Bone marrow (tissue), 2 donors: Measurements from ENCODE around the gene ZDHHC22.

Source experiments
- DNase-seq, 2 donors: peaks; one replicate each; lab custom pipeline; 2025; lab: John Stamatoyannopoulos, UW

ZDHHC22 gene

DNA sequence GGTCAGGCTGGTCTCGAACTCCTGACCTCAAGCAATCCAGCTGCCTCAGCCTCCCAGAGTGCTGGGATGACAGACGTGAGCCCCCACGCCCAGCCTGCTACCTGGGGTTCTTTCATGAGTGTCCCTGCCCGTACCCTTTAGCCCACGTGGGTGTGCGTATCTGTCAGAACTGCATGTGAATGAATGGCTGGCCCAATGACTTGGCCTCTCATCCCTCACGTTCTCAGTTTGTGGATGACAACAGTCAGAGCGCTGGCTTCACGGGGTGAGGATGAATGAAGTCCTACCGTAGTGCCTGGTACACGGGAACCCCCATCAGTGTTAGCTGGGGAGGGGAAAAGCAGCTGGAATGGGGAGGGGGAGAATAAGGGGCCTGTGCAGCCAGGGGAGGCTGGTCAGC lies 16.1 kb upstream of the ZDHHC22 start:
- no peak for DNase-seq

DNA sequence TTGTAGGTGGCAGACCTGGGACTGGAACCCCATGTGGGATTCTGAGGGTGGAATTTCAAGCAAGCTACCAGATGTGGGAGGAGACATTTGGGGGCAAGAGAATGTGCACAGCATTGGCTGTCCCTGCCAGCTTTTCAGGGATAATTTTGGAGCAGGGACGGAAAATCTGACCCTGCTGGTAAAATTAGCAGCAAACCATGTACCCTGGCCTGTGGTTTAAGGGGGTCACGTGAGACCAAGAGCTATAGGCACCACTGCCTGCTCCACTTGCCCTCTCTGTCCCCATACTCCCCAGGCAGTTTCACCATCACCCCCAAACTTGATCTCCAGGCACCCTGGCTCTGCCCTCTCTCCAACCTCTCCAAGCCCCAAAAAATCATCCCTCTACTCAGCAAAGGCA lies 13.5 kb upstream of the ZDHHC22 start:
- no peak for DNase-seq

DNA sequence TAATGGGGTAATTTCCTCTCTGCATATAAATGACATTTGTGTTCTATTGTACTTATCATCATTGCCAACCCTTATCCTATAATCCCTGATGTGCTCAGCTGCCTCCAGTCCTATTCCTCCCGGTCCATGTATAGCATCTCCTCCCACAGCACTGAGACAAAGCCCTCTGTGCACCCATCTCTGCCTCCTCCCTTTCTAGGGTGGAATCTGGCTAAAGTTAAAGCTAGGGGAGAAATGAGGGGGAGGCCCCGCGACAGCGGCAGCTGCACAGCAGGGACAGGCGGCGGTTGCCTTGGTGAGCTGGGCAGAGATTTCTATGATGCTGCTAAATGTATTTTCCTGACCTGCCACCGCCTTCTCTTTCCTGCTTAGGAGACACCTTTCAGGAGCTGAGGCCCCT lies 12.8 kb upstream of the ZDHHC22 start:
- DNase-seq: no peak

DNA sequence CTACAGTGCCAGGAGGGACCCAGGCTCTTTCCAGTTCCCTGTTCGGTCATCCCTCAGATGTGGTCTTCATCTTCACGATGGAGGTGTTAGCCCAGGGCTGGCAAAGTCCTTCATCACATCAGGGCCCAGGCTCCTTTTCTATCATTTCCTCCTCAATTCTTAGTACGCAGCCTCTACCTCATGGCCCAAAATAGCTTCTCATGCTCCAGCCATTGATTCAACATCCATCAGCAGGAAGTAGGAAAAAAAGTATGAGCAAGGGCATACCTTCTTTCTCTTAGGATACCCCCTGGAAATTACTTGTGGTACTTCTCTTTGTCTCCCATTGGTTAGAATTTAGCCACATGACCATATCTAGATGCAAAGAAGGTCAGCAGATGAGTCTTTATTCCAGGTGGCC lies 12.2 kb upstream of the ZDHHC22 start:
- no peak for DNase-seq

DNA sequence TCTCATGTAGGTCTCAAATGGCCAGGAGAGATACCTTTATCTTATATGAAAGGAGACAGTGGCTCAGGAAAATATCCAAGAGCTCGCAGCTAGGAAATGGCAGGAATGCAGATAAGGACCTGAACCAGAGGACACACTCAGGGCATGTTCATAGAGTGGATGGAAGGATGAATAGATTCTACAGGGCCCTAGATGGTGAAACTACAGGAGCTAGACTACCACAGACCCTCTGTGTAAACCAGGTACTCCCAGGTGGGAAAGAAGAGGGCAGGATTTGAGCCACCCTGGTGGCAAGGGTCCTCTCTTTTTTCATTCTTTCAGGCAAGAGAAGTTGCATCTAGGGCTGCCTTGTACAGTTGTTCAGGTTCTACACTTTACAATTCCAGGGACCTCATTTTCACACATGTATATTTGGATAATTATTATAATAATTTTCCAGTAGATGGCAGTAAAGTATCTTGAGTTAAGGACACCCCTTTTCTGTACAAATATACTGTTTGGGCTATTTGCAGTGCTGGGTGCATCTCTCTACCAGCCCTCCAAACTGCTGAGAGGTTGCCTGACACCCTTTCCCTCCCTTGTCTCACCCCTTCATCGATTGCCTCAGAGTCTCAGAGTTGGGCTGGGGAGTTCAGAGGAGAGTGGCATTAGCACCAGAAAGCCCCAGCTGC lies 10.5 kb upstream of the ZDHHC22 start:
- DNase-seq: no peak

DNA sequence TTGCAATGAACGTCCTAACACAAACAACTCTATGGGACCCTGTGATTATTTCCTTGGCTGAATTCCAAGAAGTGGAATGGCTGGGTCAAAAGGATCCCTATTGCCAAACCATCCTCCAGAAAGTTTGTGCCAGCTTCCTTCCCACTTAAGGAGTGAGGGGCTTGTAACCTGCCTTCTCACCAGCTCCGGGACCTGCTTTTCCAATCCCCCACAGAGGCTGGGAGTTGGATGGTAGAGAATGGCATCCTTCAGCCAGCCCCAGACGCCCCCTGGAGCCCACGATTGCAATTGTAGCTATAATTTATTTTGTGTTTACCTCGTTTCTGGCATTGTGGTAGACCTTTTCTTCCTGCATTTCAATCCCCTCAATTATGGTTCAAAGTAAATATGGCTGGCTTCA lies 9.7 kb upstream of the ZDHHC22 start:
- no peak for DNase-seq

DNA sequence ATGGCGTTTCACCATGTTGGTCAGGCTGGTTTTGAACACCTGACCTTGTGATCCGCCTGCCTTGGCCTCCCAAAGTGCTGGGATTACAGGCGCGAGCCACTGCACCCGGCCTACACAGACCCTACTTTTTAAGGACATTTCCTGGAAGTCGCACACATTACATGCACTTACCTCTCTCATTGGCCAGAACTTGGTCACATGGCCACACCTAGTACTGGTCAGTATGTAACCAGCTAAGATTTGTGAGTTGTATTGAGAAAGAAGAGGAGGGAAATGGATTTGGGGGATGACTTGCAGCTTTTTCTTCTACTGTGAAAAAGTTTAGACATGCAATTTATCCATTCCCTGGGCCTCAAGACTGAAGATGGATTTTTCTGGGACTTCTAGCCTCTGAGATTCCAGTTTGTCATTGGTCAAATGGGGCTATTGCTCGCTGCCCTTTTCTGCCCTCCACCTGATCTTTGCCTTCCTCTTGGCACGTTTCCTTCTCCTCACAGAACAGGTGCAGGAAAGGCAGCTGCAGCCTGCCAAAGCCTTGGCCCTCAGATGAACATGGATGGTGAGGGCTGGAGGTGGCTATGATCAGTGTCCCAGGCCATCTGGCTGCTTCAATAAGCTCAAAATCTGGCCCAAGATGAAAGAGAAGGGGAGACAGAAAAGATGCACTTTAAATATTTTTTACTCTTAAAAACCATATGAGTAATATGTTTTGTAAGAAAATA lies 7.1 kb upstream of the ZDHHC22 start:
- no peak for DNase-seq

DNA sequence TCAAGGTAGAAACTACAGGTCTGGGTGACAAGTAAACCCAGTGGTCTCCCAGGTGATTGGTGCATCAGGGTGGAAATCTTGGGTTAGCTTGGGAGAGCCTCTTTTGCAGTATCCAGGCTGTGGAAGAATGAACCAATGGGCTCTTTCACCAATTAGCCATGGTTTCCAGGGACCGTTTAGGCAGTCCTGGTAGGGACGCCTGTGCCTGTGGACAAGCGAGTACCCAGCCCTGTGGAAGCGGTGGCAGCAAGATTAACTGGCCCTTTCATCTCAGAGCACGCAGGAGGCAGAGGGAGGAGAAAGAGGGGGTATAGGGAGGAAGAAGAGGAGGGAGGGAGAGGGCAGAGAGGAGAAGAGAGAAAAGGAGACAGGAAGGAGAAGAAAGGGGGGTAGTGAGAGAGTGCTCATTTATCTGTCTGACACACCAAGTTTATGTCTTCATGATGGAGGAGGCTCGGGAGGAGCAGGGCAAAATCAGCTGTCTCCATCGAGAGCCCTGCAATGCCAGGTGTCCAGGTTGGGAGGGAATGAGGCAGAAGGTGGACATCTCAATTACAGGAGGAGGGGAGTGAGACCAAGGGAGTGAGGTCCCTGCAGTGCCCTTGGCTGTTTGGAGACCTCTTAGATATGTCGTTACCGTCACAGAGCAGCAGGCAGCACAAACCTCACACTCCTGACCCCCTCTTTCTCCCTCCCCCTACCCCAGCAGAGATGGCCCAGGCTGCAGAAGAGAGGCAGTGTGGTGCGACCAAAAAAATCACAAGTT lies 4.6 kb upstream of the ZDHHC22 start:
- no peak for DNase-seq

DNA sequence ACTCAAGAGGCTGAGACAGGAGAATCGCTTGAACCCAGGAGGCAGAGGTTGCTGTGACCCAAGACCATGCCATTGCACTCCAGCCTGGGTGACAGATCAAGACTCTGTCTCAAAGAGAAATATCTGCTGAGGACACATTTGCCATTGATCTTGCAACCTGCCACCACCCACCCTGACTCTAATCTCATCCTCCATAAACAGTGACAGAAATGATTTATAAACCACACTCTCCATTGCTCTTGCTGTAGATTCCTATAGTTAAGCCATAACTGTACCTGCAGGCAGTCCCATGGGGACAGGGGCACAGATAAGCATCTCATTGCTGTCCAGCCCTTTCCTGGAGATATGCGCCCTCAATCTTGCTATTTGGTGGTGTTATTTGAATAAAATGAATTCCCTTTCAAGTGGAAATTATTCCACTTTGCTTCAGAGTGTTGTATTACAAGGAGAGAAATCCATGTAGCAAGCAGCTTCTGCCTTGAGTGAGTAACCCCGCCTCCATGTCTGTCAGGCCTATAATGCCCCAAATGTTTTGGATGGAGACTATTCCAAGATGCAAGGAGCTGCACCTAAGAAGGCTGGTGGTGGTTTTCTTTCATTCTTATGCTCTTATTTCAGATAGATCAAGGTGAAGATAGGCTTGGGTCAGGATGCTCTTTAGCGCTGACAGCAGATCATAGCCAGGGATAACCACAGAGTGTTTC lies 3.0 kb upstream of the ZDHHC22 start:
- no peak for DNase-seq

DNA sequence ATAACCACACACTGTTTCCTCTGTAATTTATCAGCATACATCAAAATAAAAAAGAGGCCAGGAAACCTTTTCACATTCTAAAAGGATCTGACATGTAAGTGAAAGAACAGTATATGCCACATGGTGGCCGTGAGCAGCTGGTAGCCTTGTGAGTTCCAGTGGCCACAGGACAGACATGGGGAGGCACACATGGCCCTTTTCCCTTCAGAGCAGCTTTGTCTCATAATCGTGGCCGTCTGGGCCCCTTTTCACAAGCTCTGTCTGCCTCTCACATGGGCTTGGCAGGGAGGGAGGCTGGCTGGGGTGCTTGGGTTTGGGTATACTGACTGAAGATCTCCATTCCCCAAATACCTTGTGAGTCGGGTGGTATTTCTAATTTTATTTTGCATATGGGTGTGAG lies 1.5 kb upstream of the ZDHHC22 start:
- no peak for DNase-seq

DNA sequence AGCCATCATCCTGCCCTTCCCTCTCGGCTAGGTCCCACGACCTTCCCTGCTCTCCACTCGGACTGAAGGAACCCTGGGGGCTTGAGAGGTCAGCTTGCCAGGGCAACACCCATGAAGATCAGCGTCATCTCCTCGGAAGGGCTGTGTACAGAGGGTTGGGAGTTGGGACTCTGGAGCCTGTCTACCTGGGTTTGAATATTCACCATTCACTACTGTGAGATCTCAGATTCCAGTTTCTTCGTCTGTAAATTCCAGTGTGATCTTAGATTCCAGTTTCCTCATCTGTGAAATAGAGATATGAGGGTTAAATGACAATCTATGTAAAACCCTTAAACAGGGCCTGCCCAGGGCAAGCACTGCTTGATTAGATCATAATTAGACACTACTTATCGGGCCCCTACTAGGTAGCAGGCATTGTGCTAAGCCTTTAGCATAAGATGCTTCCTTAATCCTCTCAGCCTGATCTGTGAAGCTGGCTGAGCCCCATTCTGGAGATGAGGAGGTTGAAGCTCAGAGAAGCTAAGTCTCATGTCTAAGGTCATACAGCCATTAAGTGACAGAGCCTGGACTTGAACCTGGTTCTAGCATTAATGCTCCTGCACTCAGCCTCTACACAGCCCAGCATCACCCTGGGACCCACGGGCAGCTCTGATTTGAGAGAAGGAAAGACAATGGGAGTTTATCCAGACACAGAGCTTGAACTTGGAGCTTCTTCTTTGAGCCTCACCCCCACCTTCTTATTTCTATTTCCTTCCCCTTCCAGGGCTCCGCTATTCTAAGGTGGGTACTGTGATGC lies 612 bp upstream of the ZDHHC22 start:
- no peak for DNase-seq

DNA sequence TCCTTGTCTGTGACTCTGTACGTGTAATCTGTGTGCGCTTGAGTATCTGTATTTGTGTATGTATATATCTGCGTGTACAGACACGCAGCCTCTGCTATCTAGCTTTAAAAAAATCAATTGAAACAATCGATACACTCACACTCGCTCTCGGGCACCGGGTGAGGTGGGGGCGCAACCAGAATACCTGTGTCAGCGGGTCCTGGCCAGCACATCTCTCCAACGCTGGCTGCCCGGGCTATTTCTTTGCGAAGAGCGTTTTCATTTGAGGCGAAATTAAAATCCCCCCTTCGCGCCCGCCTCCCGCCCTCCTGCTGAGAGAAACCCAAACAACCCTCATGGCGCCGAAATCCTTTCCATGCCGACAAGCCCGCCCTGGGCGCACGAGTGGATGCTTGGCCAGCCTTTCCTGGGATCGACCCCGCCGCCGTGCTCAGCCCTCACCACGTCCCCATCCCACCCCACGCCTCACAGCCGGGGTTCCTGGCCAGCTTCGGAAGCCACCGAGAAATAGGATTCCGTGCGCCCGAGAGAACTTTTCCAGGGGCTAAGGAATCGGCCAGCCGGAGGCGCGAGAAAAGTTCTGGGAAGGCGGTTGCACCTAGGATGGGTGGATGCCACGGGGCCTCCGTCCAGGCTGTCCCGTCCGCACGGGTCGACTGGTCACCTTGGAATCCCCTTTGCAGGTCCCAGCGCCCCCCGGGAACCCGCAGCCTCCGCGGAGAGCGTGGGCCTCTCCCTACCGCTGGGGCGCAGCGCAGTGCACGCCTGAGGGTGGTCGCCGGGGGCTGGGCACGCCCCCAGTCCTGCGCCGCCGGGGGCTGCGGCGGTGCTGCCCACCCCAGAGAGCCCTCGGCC lies 1.0 kb downstream of the ZDHHC22 start:
- DNase-seq: no peak

DNA sequence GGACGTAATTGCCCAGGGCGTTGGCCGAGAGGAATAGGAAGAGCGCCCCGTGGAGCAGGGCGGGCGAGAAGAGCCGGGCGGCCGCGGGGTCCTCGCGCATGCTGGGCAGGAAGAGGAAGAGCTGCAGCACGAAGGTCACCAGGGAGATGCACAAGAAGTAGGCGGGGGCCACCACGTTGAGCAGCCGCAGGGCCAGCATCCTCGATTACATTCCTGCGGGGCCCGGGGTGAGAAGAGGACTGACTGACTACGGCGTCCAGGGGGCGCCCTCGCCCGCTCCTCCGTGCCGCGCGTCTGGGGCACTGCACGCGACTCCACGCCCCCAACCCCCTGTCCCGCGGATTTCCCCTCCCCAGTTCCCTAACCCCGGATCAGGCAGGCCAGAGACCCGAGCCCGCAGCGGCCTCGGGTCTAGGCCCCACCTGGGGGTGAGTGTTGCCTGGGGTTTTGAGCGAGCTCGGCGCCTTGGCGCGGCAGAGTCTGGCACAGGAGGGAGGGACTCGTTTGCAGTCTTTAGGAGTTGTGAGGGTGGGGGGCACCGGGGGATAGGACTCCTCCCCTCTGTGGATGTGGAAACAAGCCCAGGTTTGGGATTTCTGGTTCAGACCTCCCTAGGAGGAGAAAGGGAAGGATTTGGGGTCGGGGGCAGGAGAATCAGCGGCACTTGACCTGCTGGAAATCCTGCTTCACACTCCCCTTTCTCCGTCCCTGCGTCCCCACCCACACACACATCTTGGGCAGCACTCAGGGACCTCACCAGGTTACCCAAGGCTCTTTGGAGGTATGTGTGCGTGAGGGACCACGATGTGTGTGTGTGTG lies 1.8 kb downstream of the ZDHHC22 start:
- peak in 1 of 2 donors; percentile 31 for DNase-seq

DNA sequence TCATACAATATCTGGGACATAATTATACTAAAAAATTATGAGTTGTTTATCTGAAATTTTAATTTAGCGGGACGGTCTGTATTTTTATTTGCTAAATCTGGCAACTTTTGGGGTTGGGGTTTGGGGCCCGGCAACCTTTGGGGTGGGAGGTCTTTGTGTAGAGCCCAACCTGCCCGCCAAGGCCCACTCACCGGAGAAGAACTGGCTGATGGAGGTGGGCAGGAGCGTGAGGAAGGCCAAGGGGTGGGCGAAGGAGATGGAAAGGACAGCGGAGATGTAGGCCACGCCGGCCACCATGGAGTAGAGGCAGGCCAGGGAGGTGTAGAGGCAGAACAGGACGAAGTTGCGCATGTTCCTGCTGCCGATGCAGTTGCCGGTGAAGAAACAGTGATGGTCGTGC lies 2.6 kb downstream of the ZDHHC22 start:
- no peak for DNase-seq

DNA sequence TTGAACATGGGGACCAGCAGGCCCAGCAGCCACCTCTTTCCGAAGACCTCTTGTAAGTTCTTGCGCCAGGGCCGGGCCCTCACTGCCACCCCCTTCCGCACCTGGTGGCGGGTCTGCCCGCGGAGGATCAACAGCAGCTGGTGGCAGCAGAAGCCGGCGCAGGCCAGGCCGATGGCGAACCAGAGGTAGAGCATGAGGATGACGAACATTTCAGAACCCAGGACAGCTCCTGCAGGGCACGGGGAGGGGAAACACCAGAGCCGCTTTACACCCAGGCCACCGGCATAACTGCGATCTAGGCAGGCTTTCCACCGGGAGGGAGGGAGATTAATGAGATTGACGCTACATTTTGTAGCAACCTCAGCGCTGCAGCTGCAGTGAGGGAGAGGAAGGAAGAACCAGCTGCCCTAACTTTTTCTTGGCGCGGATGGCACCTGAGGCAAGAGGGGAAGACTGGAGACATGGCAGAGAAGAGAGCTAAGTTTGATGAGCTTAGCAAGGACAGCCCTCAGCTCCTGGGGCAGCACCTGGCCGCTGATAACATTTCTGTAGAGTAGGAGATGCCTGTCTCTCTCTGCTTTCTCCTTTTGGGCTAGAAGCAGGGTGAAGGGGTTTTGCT lies 7.8 kb downstream of the ZDHHC22 start:
- DNase-seq: no peak

DNA sequence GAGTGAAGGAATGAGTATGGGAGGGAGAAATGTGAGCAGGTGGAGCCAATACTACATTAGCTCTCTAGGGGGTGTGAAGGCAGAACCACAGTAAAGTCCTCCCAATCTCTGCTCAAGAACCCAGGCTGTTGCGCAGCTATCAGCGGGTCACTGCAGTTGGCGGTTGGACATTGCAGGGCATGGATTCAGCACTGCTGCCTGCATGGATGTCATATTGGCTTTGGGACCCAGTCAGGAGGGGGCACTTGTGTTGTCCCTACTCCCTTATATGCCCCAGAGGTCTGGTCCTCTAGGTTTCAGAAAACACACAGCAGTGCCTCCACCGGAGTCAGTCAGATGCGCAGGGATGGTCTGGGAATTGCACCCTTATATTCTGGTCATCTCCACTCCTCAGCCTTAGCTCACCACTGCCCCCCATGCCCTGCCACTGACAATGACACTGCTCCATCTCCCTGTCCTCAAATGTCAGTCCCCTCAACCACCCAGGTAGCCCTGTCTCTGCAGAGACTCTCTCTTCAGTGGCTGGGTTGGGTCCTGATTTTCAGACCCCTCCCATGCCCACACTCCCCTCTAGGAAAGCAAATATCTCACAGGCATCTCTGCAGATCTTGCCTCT lies 9.6 kb downstream of the ZDHHC22 start:
- no peak for DNase-seq

DNA sequence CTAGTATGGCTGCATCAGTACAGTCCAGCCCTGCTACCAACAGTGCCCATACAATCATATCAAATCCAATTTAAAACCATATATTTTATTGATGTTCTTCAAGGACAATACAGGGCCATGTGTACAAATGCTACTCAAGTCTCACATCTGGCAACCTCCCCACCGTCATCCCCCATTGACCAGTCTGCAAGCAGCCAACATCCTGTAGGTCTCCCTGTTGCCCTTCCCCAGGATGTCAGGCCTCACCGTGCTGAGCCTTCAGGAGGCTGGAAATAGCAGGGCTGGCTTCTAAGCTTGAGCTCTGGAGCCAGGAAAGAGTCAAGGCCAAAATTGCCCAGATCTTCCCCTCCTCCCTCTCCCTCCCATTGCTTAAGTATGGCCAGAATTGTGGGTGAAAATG lies 10.4 kb downstream of the ZDHHC22 start:
- no peak for DNase-seq

DNA sequence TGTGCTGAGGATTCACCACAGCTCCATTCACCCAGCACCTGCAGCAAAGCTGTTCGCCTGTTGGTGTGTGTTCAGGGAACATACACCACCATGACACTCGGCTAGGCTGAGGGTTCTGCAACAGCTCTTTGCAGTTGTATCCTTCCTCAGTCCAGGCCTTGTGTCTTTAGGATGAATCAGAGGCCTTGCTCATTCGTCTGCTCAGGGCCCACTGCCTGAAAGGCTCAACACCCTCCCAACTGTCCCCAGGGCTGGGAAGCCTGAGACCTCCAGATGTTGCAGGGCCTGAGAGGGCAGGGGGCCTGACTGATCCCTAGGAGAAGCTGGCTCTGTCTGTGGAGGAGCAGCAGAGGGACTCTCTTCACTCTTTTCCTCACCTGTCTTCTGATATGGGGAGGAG lies 11.2 kb downstream of the ZDHHC22 start:
- no peak for DNase-seq

DNA sequence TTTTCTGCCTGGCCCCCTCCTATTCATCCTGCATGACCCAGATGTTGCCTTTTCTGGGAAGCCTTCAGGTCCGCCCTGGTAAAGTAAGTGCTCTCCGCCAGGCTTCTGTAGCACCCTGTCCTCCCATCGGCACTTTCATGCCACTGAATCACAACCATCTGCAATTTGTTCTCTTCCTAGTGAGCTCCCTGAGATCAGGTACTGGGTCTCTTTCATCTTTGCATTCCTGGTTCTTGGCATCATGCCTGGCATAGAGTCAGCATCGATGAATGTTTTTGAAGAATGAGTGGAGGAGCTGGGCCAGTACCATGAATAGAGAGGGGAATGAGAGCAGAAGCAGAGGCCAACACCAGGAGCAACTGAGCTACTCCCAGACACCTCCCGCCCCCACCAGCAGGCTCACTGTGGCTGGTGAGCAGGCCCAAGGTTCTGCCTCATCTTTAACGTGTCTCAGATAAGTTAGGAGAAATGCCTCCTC lies 13.1 kb downstream of the ZDHHC22 start:
- DNase-seq: no peak
